Bronchial epithelial cell (primary cell): ENCODE results near the gene SMAD3. TPM values are rescaled to one million over a fixed set of nuclear protein-coding genes. Genes with fewer than 3 reads are reported as not detected.

Experiments
- DNase-seq: peaks from one replicate; pipeline ENCODE4 v3.0.0-alpha.2; 2010; ENCODE audit warnings: low read depth
- FAIRE-seq: peaks from 2 replicates; lab custom pipeline; 2011; peaks lifted over from hg19 to GRCh38; lab: Jason Lieb, UNC
- H3K27me3 ChIP-seq: 2 replicates; pipeline ENCODE4 v1.5.1; 2011; ENCODE audit warnings: low read length; ENCODE audit not compliant: control insufficient read depth, insufficient read depth
- H3K36me3 ChIP-seq: 2 replicates; pipeline ENCODE4 v1.5.1; 2011; ENCODE audit warnings: low read length; ENCODE audit not compliant: control insufficient read depth, insufficient read depth
- H3K4me3 ChIP-seq: 2 replicates; pipeline ENCODE4 v1.5.1; 2011; ENCODE audit warnings: mild to moderate bottlenecking, low read depth, low read length, control low read depth
- CTCF ChIP-seq: IDR thresholded peaks from 2 replicates; pipeline ENCODE4 v1.5.1; 2011; ENCODE audit warnings: mild to moderate bottlenecking, moderate library complexity, low read length, control low read depth, inconsistent platforms; ENCODE audit not compliant: insufficient read depth, severe bottlenecking
- total RNA-seq: library from RNA; depleted of rRNA; stranded (reverse); fragments of >200 nt; gene quantifications from 2 replicates; pipeline ENCODE4 v1.2.1, GENCODE V29; 2014

The SMAD3 gene
- total RNA-seq, 1 donor from 2014 or later = 9.5 TPM

GRCh38 chr15:67130673-67131601 is 65.5 kb downstream of the SMAD3 start:
- no peak overlapping the region for H3K4me3 ChIP-seq
- H3K36me3 ChIP-seq = peaks cover 9% of the 10 kb centered on the region
- no peak for TF ChIP-seq CTCF
- FAIRE-seq (no peak), DNase-seq (peak; percentile 53)
- H3K27me3 ChIP-seq = no peaks in the 10 kb centered on the region

- FAIRE-seq = no peak
Measured at GRCh38 chr15:67132276-67132675, 66.9 kb downstream of the SMAD3 start.

GRCh38 chr15:67133026-67133425 is 67.6 kb downstream of the SMAD3 start:
- H3K36me3 ChIP-seq = peaks cover 9% of the 10 kb centered on the region
- no peaks in the 10 kb centered on the region for H3K27me3 ChIP-seq
- no peak overlapping the region for H3K4me3 ChIP-seq
- TF ChIP-seq CTCF = no peak
- no peak for FAIRE-seq
- no peak for DNase-seq

More at GRCh38 chr15:67132276-67132675, 66.9 kb downstream of the SMAD3 start:
- Histone ChIP-seq H3K4me3 (no peak overlapping the region), H3K27me3 (no peaks in the 10 kb centered on the region), H3K36me3 (peaks cover 9% of the 10 kb centered on the region)
- no peak for DNase-seq
- no peak for TF ChIP-seq CTCF

GRCh38 chr15:67133738-67134066 is 68.3 kb downstream of the SMAD3 start:
- Histone ChIP-seq H3K27me3 (no peaks in the 10 kb centered on the region), H3K36me3 (peaks cover 9% of the 10 kb centered on the region), H3K4me3 (no peak overlapping the region)
- TF ChIP-seq CTCF = no peak
- FAIRE-seq = no peak
- no peak for DNase-seq

- no peak for FAIRE-seq
Measured at GRCh38 chr15:67134067-67134838, 68.9 kb downstream of the SMAD3 start.

More at GRCh38 chr15:67134067-67134838, 68.9 kb downstream of the SMAD3 start:
- DNase-seq = peak; percentile 56
- no peaks in the 10 kb centered on the region for H3K27me3 ChIP-seq
- H3K4me3 ChIP-seq = no peak overlapping the region
- H3K36me3 ChIP-seq = peaks cover 6% of the 10 kb centered on the region
- no peak for TF ChIP-seq CTCF
